ENCODE measurements around the gene SYT1.

SYT1 gene

DNA sequence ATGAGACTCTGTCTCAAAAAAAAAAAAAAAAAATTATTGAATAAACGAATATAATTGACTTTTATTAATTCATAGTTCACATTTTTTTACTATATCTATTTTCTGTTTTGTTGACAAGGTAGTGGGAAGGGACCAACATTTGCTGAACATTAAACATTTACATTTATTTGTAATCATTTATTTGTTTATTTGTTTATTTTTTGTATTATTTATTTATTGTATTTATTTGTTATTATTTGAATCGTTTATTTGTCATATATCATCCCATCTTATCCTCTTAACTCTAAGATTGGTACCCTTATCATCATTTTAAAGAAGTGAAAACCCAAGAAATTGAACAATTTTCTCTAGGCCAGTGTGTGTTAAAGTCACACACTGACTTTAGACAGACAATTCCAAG is 101.5 kb downstream of the SYT1 start:
- Histone ChIP-seq H3K27ac (ENCODE audit: low read length) (no peak overlapping the region), H3K9me3 (ENCODE audit: control insufficient read depth in 2 of 2, low read length in 2 of 2) (no peaks in the 10 kb centered on the region), H3K27me3 (ENCODE audit: control insufficient read depth in 1 of 2, insufficient read depth in 2 of 2, low read length in 2 of 2) (no peaks in the 10 kb centered on the region), H3K4me3 (ENCODE audit: low read length in 2 of 2) (no peak overlapping the region), H3K4me1 (ENCODE audit: control insufficient read depth, insufficient read depth, low read length) (no peaks in the 10 kb centered on the region), H3K36me3 (ENCODE audit: control insufficient read depth in 2 of 2, insufficient read depth in 2 of 2, low read length in 2 of 2) (no peaks in the 10 kb centered on the region), H3K9ac (ENCODE audit: low read length in 2 of 2) (no peak overlapping the region)

DNA sequence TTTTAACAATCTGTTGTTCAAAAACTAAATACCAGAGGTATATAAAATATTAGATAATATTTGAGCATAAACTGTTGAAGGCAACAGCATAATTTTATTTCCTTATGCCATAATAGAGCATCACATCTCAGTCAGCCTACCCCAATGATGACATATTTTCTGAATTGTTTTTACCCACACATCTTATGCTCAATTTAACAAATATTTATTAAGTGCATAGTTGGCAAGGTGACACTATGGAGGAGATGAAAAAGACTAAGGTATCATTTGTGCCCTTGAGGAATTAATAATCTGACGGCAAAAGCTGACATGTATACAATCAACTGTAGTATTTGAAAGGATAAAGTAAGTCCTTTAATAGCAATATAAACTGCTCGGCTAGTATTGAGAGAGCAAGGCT is 102.4 kb downstream of the SYT1 start:
- Histone ChIP-seq H3K4me3 (ENCODE audit: low read length in 2 of 2) (no peak overlapping the region), H3K9me3 (ENCODE audit: control insufficient read depth in 2 of 2, low read length in 2 of 2) (no peaks in the 10 kb centered on the region), H3K27me3 (ENCODE audit: control insufficient read depth in 1 of 2, insufficient read depth in 2 of 2, low read length in 2 of 2) (no peaks in the 10 kb centered on the region), H3K9ac (ENCODE audit: low read length in 2 of 2) (no peak overlapping the region), H3K4me1 (ENCODE audit: control insufficient read depth, insufficient read depth, low read length) (no peaks in the 10 kb centered on the region), H3K36me3 (ENCODE audit: control insufficient read depth in 2 of 2, insufficient read depth in 2 of 2, low read length in 2 of 2) (no peaks in the 10 kb centered on the region), H3K27ac (ENCODE audit: low read length) (no peak overlapping the region)

DNA sequence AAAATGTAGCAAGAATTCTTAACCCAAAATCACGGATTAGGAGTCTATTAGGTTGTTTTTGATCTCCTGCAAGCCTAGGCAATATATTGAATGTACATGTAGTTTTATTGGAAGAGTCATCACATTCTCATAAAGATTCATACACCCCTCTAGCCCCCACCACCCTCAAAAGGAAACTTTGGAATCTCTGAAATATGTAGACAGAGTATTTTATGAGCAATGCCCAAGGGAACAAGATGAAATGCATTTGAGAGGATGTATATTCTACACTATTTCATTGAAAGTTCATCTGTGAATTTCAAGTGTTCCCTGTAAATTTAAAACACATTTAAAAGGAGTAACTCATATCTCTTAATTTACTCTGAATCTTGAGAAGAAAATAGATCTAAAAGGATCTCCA is 103.7 kb downstream of the SYT1 start:
- Histone ChIP-seq H3K4me3 (ENCODE audit: low read length in 2 of 2) (no peak overlapping the region), H3K36me3 (ENCODE audit: control insufficient read depth in 2 of 2, insufficient read depth in 2 of 2, low read length in 2 of 2) (no peaks in the 10 kb centered on the region), H3K27me3 (ENCODE audit: control insufficient read depth in 1 of 2, insufficient read depth in 2 of 2, low read length in 2 of 2) (no peaks in the 10 kb centered on the region), H3K4me1 (ENCODE audit: control insufficient read depth, insufficient read depth, low read length) (no peaks in the 10 kb centered on the region), H3K27ac (ENCODE audit: low read length) (no peak overlapping the region), H3K9me3 (ENCODE audit: control insufficient read depth in 2 of 2, low read length in 2 of 2) (no peaks in the 10 kb centered on the region), H3K9ac (ENCODE audit: low read length in 2 of 2) (no peak overlapping the region)

DNA sequence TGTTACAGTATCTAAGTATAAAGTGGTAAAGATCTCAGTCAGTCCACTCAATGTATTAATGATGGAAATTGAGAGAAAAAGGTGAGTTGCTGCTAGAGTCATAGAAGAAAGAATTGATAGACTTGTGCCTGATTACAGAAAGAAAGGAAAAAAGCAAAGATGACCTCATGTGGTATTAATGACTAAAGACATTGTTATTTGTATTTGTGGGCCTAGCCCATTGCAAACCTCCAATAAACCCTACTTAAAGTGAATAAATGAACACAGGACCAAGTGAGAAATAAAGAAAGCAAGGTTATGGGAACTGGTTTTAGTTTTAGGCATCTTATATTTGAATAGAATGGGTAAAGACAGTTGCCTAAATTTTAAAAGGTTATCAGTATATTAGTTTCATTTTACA is 105.5 kb downstream of the SYT1 start:
- Histone ChIP-seq H3K4me3 (ENCODE audit: low read length in 2 of 2) (no peak overlapping the region), H3K36me3 (ENCODE audit: control insufficient read depth in 2 of 2, insufficient read depth in 2 of 2, low read length in 2 of 2) (no peaks in the 10 kb centered on the region), H3K27me3 (ENCODE audit: control insufficient read depth in 1 of 2, insufficient read depth in 2 of 2, low read length in 2 of 2) (no peaks in the 10 kb centered on the region), H3K9ac (ENCODE audit: low read length in 2 of 2) (no peak overlapping the region), H3K4me1 (ENCODE audit: control insufficient read depth, insufficient read depth, low read length) (no peaks in the 10 kb centered on the region), H3K9me3 (ENCODE audit: control insufficient read depth in 2 of 2, low read length in 2 of 2) (no peaks in the 10 kb centered on the region), H3K27ac (ENCODE audit: low read length) (no peak overlapping the region)

DNA sequence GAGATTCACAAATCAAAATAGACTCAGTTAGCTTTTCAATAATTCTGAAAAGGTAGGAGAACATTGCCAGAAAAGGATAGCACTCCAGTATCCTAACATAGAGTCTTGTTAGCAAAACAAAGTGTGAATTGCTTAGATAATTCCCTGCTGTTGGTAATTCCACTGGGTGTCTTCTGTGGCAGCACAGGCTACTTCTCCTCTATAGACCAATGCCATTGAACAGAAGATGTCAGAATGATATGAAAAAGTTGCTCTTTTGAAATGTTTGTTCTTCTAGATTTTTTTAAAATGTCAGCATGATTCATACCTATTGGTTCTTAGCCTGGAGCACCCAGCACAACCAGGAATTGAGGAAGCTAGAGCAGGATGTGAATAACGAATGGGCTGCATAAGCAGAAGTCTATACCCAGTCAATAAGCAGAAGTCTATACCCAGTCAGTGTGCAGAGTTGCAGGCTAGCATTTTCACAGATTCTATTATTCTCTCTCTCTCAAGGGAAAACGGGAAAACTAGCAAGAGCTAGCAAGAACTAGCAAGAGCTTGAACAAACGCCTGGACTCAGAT is 112.8 kb downstream of the SYT1 start:
- H3K27me3 ChIP-seq (ENCODE audit: control insufficient read depth in 1 of 2, insufficient read depth in 2 of 2, low read length in 2 of 2): no peaks in the 10 kb centered on the region
- no peaks in the 10 kb centered on the region for H3K4me1 ChIP-seq (ENCODE audit: control insufficient read depth, insufficient read depth, low read length)
- H3K4me3 ChIP-seq (ENCODE audit: low read length in 2 of 2): no peak overlapping the region
- no peaks in the 10 kb centered on the region for H3K36me3 ChIP-seq (ENCODE audit: control insufficient read depth in 2 of 2, insufficient read depth in 2 of 2, low read length in 2 of 2)
- H3K27ac ChIP-seq (ENCODE audit: low read length): no peak overlapping the region
- H3K9ac ChIP-seq (ENCODE audit: low read length in 2 of 2): no peak overlapping the region
- H3K9me3 ChIP-seq (ENCODE audit: control insufficient read depth in 2 of 2, low read length in 2 of 2): no peaks in the 10 kb centered on the region

DNA sequence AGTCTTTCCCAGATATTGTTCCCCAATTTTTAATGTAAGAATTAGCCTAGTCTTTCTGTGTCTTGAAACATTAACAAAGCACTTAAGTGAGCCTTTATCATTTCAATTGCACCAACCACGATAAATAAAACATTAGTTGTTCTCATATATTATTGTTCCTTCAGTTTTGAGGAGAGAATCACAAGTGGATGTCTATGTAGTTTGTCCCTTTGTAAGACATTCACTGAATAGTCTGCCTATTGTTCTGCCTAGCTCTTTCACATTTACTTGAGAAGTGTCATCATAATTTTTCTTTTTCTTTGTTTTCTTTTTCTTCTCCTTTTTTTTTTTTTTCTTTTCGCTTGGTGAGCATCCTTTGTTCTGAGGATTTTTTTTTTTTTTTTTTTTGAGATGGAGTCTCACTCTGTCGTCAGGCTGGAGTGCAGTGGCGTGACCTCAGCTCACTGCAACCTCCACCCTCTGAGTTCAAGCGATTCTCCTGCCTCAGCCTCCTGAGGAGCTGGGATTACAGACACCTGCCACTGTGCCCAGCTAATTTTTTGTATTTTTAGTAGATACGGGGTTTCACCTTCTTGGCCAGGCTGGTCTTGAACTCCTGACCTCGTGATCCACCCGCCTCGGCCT is 129.7 kb downstream of the SYT1 start:
- H3K27ac ChIP-seq (ENCODE audit: low read length): no peak overlapping the region
- H3K4me1 ChIP-seq (ENCODE audit: control insufficient read depth, insufficient read depth, low read length): no peaks in the 10 kb centered on the region
- no peaks in the 10 kb centered on the region for H3K9me3 ChIP-seq (ENCODE audit: control insufficient read depth in 2 of 2, low read length in 2 of 2)
- no peak overlapping the region for H3K4me3 ChIP-seq (ENCODE audit: low read length in 2 of 2)
- H3K27me3 ChIP-seq (ENCODE audit: control insufficient read depth in 1 of 2, insufficient read depth in 2 of 2, low read length in 2 of 2): no peaks in the 10 kb centered on the region
- H3K36me3 ChIP-seq (ENCODE audit: control insufficient read depth in 2 of 2, insufficient read depth in 2 of 2, low read length in 2 of 2): no peaks in the 10 kb centered on the region
- no peak overlapping the region for H3K9ac ChIP-seq (ENCODE audit: low read length in 2 of 2)

DNA sequence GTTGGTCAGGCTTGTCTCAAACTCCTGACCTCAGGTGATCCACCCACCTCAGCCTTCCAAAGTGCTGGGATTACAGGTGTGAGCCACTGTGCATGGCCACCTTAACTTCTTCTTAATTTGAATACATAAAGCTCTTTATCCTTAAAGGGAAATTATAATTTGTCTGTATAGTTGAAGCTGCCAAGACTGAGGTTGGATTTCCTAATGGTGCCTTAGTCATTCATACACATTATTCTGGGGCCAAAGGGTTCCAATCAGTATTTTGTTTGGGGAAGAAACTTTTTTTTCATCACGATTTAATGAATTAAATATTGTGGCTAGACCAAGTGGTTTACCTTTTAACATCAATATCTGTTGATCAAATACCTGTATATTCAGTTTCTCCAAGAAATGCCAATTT is 135.9 kb downstream of the SYT1 start:
- Histone ChIP-seq H3K9me3 (ENCODE audit: control insufficient read depth in 2 of 2, low read length in 2 of 2) (no peaks in the 10 kb centered on the region), H3K9ac (ENCODE audit: low read length in 2 of 2) (no peak overlapping the region), H3K4me1 (ENCODE audit: control insufficient read depth, insufficient read depth, low read length) (no peaks in the 10 kb centered on the region), H3K27ac (ENCODE audit: low read length) (no peak overlapping the region), H3K36me3 (ENCODE audit: control insufficient read depth in 2 of 2, insufficient read depth in 2 of 2, low read length in 2 of 2) (no peaks in the 10 kb centered on the region), H3K27me3 (ENCODE audit: control insufficient read depth in 1 of 2, insufficient read depth in 2 of 2, low read length in 2 of 2) (no peaks in the 10 kb centered on the region), H3K4me3 (ENCODE audit: low read length in 2 of 2) (no peak overlapping the region)

DNA sequence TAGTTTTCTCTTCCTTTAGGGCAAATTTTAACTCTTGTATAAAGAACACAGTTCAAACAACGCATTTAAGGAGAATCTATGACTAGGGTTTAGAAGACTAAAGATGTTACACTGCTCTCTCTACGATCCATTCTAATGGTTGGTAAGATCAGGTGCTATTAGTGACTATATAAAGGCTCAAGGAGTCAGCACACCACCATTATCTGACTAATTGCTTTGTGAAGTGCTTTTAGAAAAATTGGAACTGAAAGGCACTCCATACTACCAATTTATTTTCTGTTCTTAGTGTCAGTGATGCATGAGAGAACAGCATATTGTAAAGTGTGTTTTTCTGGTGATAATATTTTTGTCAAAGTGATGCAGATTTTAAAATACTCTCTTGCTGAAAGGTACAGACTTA is 136.8 kb downstream of the SYT1 start:
- no peak overlapping the region for H3K4me3 ChIP-seq (ENCODE audit: low read length in 2 of 2)
- no peak overlapping the region for H3K27ac ChIP-seq (ENCODE audit: low read length)
- no peaks in the 10 kb centered on the region for H3K4me1 ChIP-seq (ENCODE audit: control insufficient read depth, insufficient read depth, low read length)
- no peaks in the 10 kb centered on the region for H3K36me3 ChIP-seq (ENCODE audit: control insufficient read depth in 2 of 2, insufficient read depth in 2 of 2, low read length in 2 of 2)
- no peak overlapping the region for H3K9ac ChIP-seq (ENCODE audit: low read length in 2 of 2)
- H3K27me3 ChIP-seq (ENCODE audit: control insufficient read depth in 1 of 2, insufficient read depth in 2 of 2, low read length in 2 of 2): no peaks in the 10 kb centered on the region
- no peaks in the 10 kb centered on the region for H3K9me3 ChIP-seq (ENCODE audit: control insufficient read depth in 2 of 2, low read length in 2 of 2)

DNA sequence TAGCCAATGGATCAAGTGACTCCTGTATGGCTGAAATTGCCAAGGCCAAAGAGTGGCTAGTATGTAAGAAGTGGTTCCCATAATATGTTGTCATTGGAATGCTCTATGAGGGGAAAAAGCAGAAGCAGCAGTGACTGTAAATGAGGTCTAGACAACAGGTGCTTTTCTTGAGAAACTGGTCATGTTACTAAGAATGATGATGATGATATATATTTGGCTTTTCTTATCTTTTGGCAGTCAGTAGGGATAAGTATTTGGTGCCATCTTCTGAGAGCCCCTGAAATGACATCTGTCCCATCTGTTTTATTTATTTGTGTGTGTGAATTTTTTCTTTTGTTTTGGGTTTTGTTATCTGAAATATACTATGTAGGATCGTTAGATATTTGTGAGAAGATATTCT is 141.7 kb downstream of the SYT1 start:
- Histone ChIP-seq H3K9me3 (ENCODE audit: control insufficient read depth in 2 of 2, low read length in 2 of 2) (no peaks in the 10 kb centered on the region), H3K4me3 (ENCODE audit: low read length in 2 of 2) (no peak overlapping the region), H3K9ac (ENCODE audit: low read length in 2 of 2) (no peak overlapping the region), H3K27me3 (ENCODE audit: control insufficient read depth in 1 of 2, insufficient read depth in 2 of 2, low read length in 2 of 2) (no peaks in the 10 kb centered on the region), H3K36me3 (ENCODE audit: control insufficient read depth in 2 of 2, insufficient read depth in 2 of 2, low read length in 2 of 2) (no peaks in the 10 kb centered on the region), H3K27ac (ENCODE audit: low read length) (no peak overlapping the region), H3K4me1 (ENCODE audit: control insufficient read depth, insufficient read depth, low read length) (no peaks in the 10 kb centered on the region)

DNA sequence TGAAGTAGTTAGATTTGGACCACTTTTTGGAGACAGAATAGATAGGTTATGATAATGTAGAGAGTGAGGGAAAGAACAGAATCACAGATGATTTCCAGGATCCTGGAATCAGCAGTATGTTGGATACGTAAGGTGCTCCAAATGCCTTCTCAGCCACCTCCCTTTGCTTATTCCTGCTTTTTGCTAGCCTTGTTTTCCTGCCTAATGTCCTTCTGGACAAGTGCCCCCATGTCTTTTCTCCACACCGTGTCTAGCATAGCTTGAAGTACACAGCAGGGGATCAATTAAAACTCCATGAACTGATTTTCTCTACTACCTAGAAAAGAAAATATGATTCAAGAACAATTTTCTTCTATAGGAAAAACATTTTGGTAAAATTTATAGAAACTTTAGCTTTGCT is 144.0 kb downstream of the SYT1 start:
- H3K9ac ChIP-seq (ENCODE audit: low read length in 2 of 2): no peak overlapping the region
- no peaks in the 10 kb centered on the region for H3K36me3 ChIP-seq (ENCODE audit: control insufficient read depth in 2 of 2, insufficient read depth in 2 of 2, low read length in 2 of 2)
- no peaks in the 10 kb centered on the region for H3K9me3 ChIP-seq (ENCODE audit: control insufficient read depth in 2 of 2, low read length in 2 of 2)
- no peak overlapping the region for H3K27ac ChIP-seq (ENCODE audit: low read length)
- H3K4me1 ChIP-seq (ENCODE audit: control insufficient read depth, insufficient read depth, low read length): no peaks in the 10 kb centered on the region
- no peaks in the 10 kb centered on the region for H3K27me3 ChIP-seq (ENCODE audit: control insufficient read depth in 1 of 2, insufficient read depth in 2 of 2, low read length in 2 of 2)
- H3K4me3 ChIP-seq (ENCODE audit: low read length in 2 of 2): no peak overlapping the region

DNA sequence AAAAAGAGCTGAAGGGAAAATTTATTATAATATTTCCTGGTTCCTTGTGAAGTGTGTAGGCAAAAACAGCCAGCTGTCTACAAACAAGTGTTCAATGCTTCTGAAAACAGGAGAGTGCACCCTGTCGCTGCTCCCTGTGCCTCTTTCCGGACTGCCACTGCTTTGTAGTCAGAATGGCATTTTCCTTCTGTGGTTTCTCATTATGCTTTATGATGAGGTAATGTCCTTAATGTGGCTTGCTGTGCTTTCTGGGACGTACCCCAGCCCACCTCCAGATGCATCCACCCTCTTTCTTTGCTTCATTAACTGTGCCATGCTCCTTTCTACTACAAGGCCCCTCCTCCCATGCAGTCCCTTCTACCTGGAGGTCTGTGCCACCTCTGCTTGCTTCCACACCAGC is 148.1 kb downstream of the SYT1 start:
- H3K27ac ChIP-seq (ENCODE audit: low read length): no peak overlapping the region
- no peaks in the 10 kb centered on the region for H3K4me1 ChIP-seq (ENCODE audit: control insufficient read depth, insufficient read depth, low read length)
- no peaks in the 10 kb centered on the region for H3K27me3 ChIP-seq (ENCODE audit: control insufficient read depth in 1 of 2, insufficient read depth in 2 of 2, low read length in 2 of 2)
- no peaks in the 10 kb centered on the region for H3K9me3 ChIP-seq (ENCODE audit: control insufficient read depth in 2 of 2, low read length in 2 of 2)
- no peaks in the 10 kb centered on the region for H3K36me3 ChIP-seq (ENCODE audit: control insufficient read depth in 2 of 2, insufficient read depth in 2 of 2, low read length in 2 of 2)
- H3K9ac ChIP-seq (ENCODE audit: low read length in 2 of 2): no peak overlapping the region
- H3K4me3 ChIP-seq (ENCODE audit: low read length in 2 of 2): no peak overlapping the region

All from stomach smooth muscle (tissue), 2 donors.